ENCODE measurements around the gene CCDC80.

DNA sequence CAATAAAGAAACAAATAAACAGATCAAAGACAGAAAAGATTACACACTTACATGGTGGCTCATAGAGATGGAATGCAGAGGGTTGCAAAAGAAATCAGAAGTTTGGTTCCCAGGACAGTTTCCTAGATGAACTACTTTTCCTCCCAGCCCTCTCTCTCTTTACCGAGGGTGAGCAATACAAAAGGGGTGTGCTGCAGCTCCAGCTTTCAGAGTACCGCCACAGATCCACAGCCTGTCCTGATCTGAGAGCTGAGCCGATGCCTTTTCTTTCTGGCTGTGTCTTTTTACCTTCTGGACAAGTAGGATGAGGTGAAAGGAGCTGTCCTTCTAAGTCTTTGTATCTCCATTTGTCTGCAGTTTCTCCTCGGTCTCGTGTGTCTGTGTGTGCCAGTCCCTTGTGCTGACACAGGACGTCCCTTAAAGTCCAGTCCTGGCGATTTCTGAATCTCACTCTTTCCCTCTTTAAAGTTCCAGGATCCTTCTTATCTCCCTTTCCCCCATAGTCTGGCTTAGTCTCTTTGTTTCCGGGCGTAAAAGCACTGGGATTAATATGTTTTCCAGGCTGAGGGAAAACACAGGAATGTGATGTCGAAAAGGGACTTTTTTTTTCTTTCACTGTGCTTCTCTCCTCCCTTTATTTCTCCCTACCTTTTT, 540 bp downstream of the CCDC80 start:
- TF ChIP-seq, protein P1, sequence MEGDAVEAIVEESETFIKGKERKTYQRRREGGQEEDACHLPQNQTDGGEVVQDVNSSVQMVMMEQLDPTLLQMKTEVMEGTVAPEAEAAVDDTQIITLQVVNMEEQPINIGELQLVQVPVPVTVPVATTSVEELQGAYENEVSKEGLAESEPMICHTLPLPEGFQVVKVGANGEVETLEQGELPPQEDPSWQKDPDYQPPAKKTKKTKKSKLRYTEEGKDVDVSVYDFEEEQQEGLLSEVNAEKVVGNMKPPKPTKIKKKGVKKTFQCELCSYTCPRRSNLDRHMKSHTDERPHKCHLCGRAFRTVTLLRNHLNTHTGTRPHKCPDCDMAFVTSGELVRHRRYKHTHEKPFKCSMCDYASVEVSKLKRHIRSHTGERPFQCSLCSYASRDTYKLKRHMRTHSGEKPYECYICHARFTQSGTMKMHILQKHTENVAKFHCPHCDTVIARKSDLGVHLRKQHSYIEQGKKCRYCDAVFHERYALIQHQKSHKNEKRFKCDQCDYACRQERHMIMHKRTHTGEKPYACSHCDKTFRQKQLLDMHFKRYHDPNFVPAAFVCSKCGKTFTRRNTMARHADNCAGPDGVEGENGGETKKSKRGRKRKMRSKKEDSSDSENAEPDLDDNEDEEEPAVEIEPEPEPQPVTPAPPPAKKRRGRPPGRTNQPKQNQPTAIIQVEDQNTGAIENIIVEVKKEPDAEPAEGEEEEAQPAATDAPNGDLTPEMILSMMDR (IDR thresholded peaks at IDR 0.05) = no peak
- no peak for TF ChIP-seq POLR2A (IDR thresholded peaks at IDR 0.05)

Data from heart left ventricle (tissue), 13 donors.